Head of caudate nucleus (tissue), 42 donors: ENCODE measurements around the gene FAM120B.
A peak's percentile ranks its signal among the peaks of the same experiment; 100 is the strongest.

Experiments
- DNase-seq, 42 donors: peaks; one replicate each; pipeline versions ENCODE4 v3.0.0 to v3.0.0-alpha.2; 2020 to 2021; ENCODE audit warnings: mixed read lengths in 7 of 42
- intact Hi-C: fragments of 100-400 bp; cut with DNase I; formaldehyde crosslinking; loops from one replicate; pipeline ENCODE4 v1.15.0; 2022

The FAM120B gene

GRCh38 chr6:170270984-170271593 lies 35.5 kb upstream of the FAM120B start:
- no peak for DNase-seq
- intact Hi-C loops, result no loop called here

DNA sequence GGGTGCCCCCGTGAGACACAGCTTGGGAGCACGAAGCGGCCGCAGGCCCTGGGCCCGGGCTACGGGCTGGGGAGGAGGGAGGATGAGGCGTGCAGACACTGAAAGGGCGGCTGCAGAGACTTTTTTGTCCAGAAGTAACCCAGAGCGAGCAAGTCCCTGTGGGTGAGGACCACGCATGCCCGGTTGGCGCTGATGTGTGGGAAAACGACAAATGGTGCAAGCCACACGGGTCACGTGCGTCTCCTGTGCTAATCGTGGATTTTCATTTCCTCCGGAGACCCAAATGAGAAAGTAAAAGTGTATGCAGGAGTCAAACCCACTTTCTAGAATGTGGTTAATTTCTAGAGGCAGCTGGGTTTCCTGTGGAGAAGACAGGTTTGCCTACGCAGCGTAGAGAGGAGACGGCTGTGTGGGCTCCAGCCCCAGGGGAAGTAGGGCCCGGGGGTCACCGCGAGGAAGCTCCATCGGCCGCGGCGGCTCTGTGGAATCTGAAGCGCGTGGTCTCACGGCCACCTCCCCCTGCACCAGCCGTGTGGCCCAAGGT lies 34.7 kb upstream of the FAM120B start:
- intact Hi-C loops, result no loop called here
- DNase-seq, result peak in 3 of 42 donors; percentile 28 to 58 (median 48)

- intact Hi-C loops, result no loop called here
- no peak for DNase-seq
Measured at GRCh38 chr6:170272341-170273065, 34.1 kb upstream of the FAM120B start.

DNA sequence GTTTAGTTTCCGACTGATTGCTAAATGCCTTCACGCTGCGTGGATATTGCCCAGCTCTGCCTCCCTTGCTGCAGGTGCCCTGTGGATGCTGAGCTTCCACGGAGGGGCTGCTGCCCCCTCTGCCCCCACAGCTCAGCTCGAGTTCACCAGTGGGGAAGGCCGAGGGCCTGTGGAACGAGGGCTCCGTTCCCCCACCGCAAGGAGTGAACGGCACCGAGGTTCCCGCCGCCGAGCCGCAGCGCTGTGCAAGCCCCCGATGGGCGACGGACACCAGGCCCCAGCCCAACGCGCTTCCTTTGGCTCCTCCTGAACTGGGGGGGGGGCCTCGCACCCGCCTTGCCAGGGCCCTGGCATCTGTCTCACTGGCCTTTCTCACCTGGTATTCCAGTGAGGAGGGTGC lies 33.4 kb upstream of the FAM120B start:
- no peak for DNase-seq
- intact Hi-C loops, result no loop called here

DNA sequence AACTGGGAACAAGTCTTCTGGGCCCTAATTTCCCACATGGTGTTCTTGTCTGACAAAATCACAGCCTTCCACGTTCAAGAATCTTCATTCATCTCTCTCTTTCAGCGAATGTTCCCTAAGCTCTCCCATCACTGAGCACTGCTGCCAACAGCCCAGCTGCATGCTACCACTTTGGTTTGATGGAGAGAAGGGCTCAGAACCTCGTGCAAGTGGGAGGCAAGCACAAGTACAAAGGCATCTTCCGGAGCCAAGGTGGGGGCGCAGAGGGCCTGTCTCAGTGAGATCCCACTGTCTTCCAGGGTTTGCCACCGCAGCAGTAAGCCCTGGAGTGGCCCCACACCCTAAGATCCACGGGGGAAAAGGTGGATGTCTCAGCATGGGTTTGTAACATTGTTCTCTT lies 32.9 kb upstream of the FAM120B start:
- peak in 4 of 42 donors; percentile 22 to 56 (median 49) for DNase-seq
- intact Hi-C loops, result no loop called here

DNA sequence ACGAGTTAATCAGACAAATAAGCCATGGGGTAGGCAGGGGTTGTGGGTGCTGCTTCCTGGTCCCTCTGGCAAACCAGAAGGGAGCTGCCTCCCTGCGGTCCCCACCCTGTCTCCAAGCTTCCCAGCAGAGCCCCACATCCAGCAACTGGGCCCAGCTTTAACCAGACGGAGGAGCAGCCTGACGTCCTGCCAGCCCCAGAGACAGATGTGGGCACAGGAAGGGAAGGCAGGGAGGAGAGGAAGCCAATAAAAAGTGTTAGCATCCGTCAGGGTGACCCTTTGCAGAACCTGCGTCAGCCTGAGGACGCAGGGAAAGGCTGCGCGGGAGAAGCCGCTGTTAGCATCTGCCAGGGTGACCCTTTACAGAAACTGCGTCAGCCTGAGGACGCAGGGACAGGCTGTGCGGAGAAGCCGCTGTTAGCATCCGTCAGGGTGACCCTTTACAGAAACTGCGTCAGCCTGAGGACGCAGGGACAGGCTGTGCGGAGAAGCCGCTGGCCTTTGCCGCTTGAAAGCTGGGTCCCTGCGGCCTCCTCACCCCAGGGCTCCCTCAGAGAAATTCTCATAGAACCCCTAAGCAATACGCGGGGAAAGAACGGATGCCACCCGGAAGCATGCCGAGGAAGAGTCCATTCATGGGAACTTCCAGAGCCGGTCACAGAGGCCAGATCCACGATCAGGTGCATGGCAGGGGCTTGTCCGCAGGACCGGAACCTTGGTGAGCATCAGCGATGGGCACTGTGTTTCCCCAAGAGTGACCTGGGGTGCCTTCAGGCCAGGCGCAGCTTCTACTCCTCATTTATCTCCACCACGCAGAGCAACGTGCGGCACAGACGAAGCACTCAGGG lies 31.6 kb upstream of the FAM120B start:
- DNase-seq, result no peak
- intact Hi-C loops, result no loop called here

- intact Hi-C loops, result no loop called here
Measured at GRCh38 chr6:170276369-170277057, 30.0 kb upstream of the FAM120B start.

GRCh38 chr6:170277893-170278742 lies 28.4 kb upstream of the FAM120B start:
- DNase-seq, result peak in 2 of 42 donors; percentile 5 to 33
- intact Hi-C loops, result no loop called here

More at GRCh38 chr6:170276369-170277057, 30.0 kb upstream of the FAM120B start:
- DNase-seq, result no peak

DNA sequence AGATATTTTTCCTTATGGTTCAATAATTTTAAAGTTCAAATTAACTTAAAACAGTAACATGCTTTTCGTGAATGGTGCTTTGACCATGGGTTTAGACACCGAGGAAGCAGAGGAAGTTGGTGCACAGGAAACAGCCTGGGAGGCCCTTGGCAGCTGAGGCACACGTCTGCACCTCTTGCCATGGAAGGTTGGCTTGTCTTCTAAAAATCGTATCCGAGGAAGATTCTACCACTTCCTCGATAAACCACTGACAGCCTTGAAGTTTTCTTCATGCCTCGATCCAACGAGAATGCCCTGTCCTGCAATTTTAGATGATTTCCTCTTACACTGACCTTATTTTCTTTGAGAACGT lies 27.8 kb upstream of the FAM120B start:
- intact Hi-C loops, result no loop called here
- peak in 2 of 42 donors; percentile 1 to 32 for DNase-seq

GRCh38 chr6:170279426-170279825 lies 27.1 kb upstream of the FAM120B start:
- intact Hi-C loops, result no loop called here
- no peak for DNase-seq

GRCh38 chr6:170279977-170280688 lies 26.4 kb upstream of the FAM120B start:
- intact Hi-C loops, result no loop called here
- DNase-seq, result peak in 14 of 42 donors; percentile 53 to 73 (median 67)

DNA sequence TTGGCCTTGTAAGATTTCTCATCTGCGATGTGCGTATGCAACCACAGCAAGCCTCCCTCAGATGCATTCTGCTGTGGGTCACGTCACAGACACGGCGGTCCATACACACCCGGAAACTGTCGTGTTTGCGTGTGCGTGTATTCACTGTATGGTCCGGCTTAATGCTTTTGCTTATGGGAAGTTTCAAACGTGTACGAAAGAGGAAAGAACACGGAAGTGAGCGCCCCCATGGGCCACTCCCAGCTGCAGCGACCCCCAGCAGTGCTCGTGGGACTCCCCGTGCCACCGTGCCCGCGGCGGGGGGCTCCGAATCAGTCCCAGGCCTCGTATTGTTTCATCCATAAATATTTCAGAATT lies 25.9 kb upstream of the FAM120B start:
- peak in 4 of 42 donors; percentile 11 to 34 (median 18) for DNase-seq
- intact Hi-C loops, result no loop called here

DNA sequence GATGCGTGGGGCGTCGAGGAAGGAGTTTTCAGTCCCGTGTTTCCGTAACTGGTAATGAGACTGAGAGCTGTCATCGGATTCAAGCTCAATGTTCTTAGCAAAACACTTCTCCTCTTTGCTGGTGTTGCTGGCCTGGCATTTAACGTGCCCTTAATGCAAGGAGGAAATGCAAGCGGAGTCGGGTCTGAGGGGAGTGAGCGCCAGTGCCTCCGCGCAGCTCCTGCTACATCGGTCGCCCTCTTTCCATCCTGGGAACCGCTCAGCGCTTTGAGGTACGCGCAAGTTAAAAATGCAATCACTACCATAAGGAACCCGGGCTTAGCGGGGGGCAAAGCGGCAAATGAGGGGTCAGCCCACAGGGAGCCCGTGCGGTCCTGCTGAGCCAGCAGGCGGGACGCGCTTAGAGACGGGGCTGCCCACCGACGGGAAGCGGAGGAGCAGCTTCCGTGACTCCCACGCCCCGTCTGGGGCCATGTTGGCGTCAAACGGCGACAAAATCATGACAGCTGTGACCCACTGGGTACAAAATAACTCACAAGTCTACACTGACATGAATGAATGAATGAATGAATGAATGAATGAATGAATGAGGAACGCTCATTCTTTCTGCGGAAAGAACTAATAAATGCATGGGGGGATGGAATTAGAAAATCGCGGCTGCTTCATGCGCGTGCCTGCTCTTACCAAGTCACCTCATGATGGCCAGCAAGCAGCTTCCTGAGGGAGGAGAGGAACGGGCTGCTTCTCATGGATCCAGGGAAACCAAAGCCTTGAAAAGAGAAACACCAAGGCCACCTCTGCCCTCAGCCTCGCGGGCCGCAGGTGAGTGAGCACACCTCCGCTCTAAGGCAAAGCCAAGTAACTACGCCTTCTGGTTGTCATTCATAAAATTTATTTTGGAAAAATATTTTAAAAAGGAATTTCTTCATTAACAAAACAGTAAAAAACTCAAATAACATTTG lies 24.9 kb upstream of the FAM120B start:
- intact Hi-C loops, result no loop called here
- peak in 4 of 42 donors; percentile 3 to 26 (median 16) for DNase-seq

DNA sequence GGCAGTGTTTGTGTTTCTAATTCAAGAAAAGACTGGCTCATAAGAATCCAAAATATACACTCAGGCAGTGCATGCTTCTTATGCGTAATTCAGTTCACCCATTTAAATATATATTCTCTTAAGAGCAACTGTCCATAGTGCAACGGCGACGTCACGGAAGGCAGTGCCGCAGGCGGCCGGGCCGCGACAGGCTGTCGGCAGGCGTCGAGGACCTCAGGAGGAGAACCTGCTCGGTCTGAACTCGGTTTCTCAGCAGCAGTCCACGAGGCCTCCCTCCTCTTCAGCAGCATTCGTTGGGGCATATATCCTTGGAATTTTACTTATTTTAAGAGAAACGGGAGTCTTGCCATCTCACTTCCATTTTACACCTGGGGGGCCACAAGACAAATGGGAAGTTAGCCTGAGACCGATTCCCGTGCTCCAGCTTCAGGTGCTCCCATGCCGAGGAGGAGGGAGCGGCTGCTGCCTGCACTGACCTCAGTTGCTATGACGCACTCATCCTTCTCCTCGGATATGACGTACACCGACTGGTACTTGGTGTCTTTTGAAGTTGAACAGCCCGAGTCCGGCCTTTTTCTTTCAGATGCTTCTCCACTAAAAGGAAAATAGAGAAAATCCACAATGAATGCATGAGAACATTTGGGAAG lies 23.9 kb upstream of the FAM120B start:
- peak in 6 of 42 donors; percentile 2 to 39 (median 14) for DNase-seq

GRCh38 chr6:170283212-170284081 lies 23.1 kb upstream of the FAM120B start:
- DNase-seq, result peak in 7 of 42 donors; percentile 6 to 44 (median 23)
- intact Hi-C loops, result no loop called here

More for the DNA sequence above, 23.9 kb upstream of the FAM120B start:
- intact Hi-C loops, result no loop called here
